Loucy (cell line): ENCODE data around the gene GMCL2.

ENCODE experiments used
- CTCF ChIP-seq: fragments of 200-600 bp; sonication (generic); conservative IDR thresholded peaks from 2 replicates; pipeline ENCODE4 v1.5.1; 2014; ENCODE audit warnings: mild to moderate bottlenecking, antibody characterized with exemption, low read length
- EZH2phosphoT487 ChIP-seq: fragments of 200-600 bp; IDR thresholded peaks from 2 replicates; pipeline ENCODE4 v1.6.1; 2018; ENCODE audit warnings: antibody characterized with exemption, mild to moderate bottlenecking, moderate library complexity, borderline replicate concordance

- TF ChIP-seq CTCF = no peak
- TF ChIP-seq EZH2phosphoT487 = no peak
Observed at GRCh38 chr5:178141550-178141949, 45.6 kb downstream of the GMCL2 start.
